Neural crest cell (in vitro differentiated cells): ENCODE measurements around the gene C1QC. TPM values are rescaled to one million over a fixed set of nuclear protein-coding genes. Genes with fewer than 3 reads are reported as not detected.

Source experiments
- DNase-seq: peaks from one replicate; pipeline ENCODE4 v3.0.0; 2021; ENCODE audit warnings: low read depth, mixed read lengths, low spot score
- H3K27ac Mint-ChIP-seq: one replicate; pipeline ENCODE4 v1.8.0; 2021; ENCODE audit warnings: mild to moderate bottlenecking, mixed read lengths; ENCODE audit not compliant: unreplicated experiment
- H3K27me3 Mint-ChIP-seq: 2 replicates; pipeline ENCODE4 v1.8.0; 2021; ENCODE audit warnings: low read depth, mild to moderate bottlenecking, mixed read lengths
- H3K36me3 Mint-ChIP-seq: 2 replicates; pipeline ENCODE4 v1.8.0; 2021; ENCODE audit warnings: low read depth, mild to moderate bottlenecking, mixed read lengths
- H3K4me1 Mint-ChIP-seq: 2 replicates; pipeline ENCODE4 v1.8.0; 2021; ENCODE audit warnings: mixed read lengths
- H3K4me3 Mint-ChIP-seq: one replicate; pipeline ENCODE4 v1.8.0; 2021; ENCODE audit warnings: mild to moderate bottlenecking, mixed read lengths
- H3K9me3 Mint-ChIP-seq: 2 replicates; pipeline ENCODE4 v1.8.0; 2021; ENCODE audit warnings: mixed read lengths
- CTCF ChIP-seq: fragments of 200-600 bp; sonication (generic); conservative IDR thresholded peaks from 2 replicates; pipeline ENCODE4 v1.5.0; 2021; ENCODE audit warnings: antibody characterized with exemption, mild to moderate bottlenecking
- total RNA-seq: library from RNA; stranded (reverse); gene quantifications from 2 replicates; pipeline ENCODE4 v1.2.1, GENCODE V29; 2021

The C1QC gene
- total RNA-seq, 1 donor from 2014 or later, result not detected

- no peak for DNase-seq
- Mint-ChIP-seq H3K36me3 (no peaks in the 10 kb centered on the region), H3K27ac (no peak overlapping the region), H3K4me1 (no peaks in the 10 kb centered on the region), H3K27me3 (peaks cover 23% of the 10 kb centered on the region), H3K9me3 (no peaks in the 10 kb centered on the region), H3K4me3 (no peak overlapping the region)
- no peak for TF ChIP-seq CTCF
Measured at GRCh38 chr1:22598736-22599135, 44.7 kb upstream of the C1QC start.

DNA sequence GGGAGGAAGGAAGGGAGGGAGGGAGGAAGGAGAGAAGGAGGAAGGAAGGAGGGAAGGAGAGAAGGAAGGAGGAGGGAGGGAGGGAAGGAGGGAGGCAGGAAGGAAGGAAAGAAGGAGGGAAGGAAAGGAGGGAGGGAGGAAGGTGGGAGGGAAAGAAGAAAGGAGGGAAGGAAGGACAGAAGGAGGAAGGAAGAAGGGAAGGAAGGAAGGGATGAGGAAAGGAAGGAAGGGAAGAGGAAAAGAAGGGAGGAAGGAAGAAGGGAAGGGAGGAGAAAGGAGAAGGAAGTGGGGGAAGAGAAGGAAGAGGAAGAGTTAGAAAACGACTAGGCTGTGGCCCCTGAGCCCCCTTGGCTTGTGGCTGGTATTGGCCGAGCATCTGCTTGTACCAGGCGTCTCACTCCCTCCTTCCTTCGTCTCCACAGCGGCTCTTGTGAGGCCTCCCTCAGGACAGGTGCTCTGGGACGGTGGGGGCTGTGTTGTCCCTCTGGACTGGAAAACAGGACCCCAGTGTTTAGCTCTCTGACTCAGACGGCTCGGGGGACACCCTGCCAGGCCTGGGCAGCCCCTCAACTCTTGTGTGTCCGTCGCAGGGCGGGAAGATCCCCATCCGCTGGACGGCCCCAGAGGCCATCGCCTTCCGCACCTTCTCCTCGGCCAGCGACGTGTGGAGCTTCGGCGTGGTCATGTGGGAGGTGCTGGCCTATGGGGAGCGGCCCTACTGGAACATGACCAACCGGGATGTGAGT, 43.2 kb upstream of the C1QC start:
- no peak for TF ChIP-seq CTCF
- no peak for DNase-seq
- Mint-ChIP-seq H3K4me3 (no peak overlapping the region), H3K36me3 (no peaks in the 10 kb centered on the region), H3K4me1 (no peaks in the 10 kb centered on the region), H3K9me3 (no peaks in the 10 kb centered on the region), H3K27ac (no peak overlapping the region), H3K27me3 (peaks cover 34% of the 10 kb centered on the region)

GRCh38 chr1:22600817-22601605, 42.4 kb upstream of the C1QC start:
- H3K4me1 Mint-ChIP-seq, result no peaks in the 10 kb centered on the region
- no peak for TF ChIP-seq CTCF
- H3K36me3 Mint-ChIP-seq, result no peaks in the 10 kb centered on the region

GRCh38 chr1:22601610-22602009, 41.8 kb upstream of the C1QC start:
- Mint-ChIP-seq H3K36me3 (no peaks in the 10 kb centered on the region), H3K4me1 (no peaks in the 10 kb centered on the region), H3K27ac (no peak overlapping the region), H3K27me3 (peaks cover 47% of the 10 kb centered on the region), H3K4me3 (no peak overlapping the region), H3K9me3 (no peaks in the 10 kb centered on the region)
- DNase-seq, result no peak
- no peak for TF ChIP-seq CTCF

More at GRCh38 chr1:22600817-22601605, 42.4 kb upstream of the C1QC start:
- Mint-ChIP-seq H3K4me3 (no peak overlapping the region), H3K9me3 (no peaks in the 10 kb centered on the region), H3K27ac (no peak overlapping the region), H3K27me3 (peaks cover 41% of the 10 kb centered on the region)
- no peak for DNase-seq

- Mint-ChIP-seq H3K36me3 (no peaks in the 10 kb centered on the region), H3K27ac (no peak overlapping the region), H3K4me1 (no peaks in the 10 kb centered on the region), H3K4me3 (no peak overlapping the region), H3K9me3 (no peaks in the 10 kb centered on the region), H3K27me3 (peaks cover 53% of the 10 kb centered on the region)
- TF ChIP-seq CTCF, result no peak
- DNase-seq, result no peak
Measured at GRCh38 chr1:22602060-22602740, 41.2 kb upstream of the C1QC start.
